Measurements from ENCODE around the gene CAMP. TPM values are rescaled to one million over a fixed set of nuclear protein-coding genes. Genes with fewer than 3 reads are reported as not detected.

CAMP gene
- total and polyA plus RNA-seq, 2 of the 13 experiments (the other 11 are each of a cell fraction or from before 2014, with no cell fraction given), result not detected

DNA sequence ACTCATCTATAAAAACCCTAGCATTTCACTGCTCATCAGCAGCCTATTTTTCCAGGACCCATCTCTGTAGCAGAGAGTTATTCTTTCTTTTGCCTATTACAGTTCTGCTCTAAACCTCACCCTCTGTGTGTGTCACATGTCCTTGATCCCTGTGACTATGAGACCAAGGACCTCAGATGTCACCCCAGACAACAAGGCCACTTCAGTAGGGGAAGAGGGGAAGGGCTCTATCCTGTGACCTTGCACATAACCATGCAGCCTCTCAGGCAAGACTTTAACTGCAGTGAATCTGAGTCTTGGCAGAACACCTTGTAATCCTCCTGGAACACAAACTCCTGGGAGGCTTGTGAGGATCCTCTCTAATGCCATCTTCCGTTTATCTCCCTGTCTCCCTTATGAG, 13.2 kb downstream of the CAMP start (continued):
- no peak for TF ChIP-seq ZFP37 (CRISPR knock-in tag; IDR thresholded peaks at IDR 0.05; ENCODE audit: borderline replicate concordance)
- TF ChIP-seq ZNF724P (CRISPR knock-in tag; IDR thresholded peaks at IDR 0.05; ENCODE audit: borderline replicate concordance), result no peak
- TF ChIP-seq NR2F6 (IDR thresholded peaks at IDR 0.05), result peak; percentile 58
- peak; percentile 70; the same call in 1 of the 2 replicates for TF ChIP-seq NR2F6 (CRISPR knock-in tag; IDR thresholded peaks at IDR 0.05)
- no peak for TF ChIP-seq ZNF282 (IDR thresholded peaks at IDR 0.05; ENCODE audit: partially characterized antibody)
- no peak for TF ChIP-seq ZNF24 (IDR thresholded peaks at IDR 0.05)
- 0 out of 4 replicates have a peak, but pooled peaks of 1 of the 2 experiments have one; percentile 17 for TF ChIP-seq EP300 (IDR thresholded peaks at IDR 0.05; ENCODE audit: low read depth in 2 of 2, low read length in 2 of 2)
- no peak for TF ChIP-seq EP300 (CRISPR knock-in tag; IDR thresholded peaks at IDR 0.05; ENCODE audit: borderline replicate concordance)
- TF ChIP-seq MED13 (CRISPR knock-in tag; IDR thresholded peaks at IDR 0.05), result no peak
- TF ChIP-seq, protein P1, sequence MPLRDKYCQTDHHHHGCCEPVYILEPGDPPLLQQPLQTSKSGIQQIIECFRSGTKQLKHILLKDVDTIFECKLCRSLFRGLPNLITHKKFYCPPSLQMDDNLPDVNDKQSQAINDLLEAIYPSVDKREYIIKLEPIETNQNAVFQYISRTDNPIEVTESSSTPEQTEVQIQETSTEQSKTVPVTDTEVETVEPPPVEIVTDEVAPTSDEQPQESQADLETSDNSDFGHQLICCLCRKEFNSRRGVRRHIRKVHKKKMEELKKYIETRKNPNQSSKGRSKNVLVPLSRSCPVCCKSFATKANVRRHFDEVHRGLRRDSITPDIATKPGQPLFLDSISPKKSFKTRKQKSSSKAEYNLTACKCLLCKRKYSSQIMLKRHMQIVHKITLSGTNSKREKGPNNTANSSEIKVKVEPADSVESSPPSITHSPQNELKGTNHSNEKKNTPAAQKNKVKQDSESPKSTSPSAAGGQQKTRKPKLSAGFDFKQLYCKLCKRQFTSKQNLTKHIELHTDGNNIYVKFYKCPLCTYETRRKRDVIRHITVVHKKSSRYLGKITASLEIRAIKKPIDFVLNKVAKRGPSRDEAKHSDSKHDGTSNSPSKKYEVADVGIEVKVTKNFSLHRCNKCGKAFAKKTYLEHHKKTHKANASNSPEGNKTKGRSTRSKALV (CRISPR knock-in tag; IDR thresholded peaks at IDR 0.05), result no peak
- TF ChIP-seq ZNF616 (CRISPR knock-in tag; IDR thresholded peaks at IDR 0.05; ENCODE audit: low read depth), result no peak
- TF ChIP-seq, protein P2, sequence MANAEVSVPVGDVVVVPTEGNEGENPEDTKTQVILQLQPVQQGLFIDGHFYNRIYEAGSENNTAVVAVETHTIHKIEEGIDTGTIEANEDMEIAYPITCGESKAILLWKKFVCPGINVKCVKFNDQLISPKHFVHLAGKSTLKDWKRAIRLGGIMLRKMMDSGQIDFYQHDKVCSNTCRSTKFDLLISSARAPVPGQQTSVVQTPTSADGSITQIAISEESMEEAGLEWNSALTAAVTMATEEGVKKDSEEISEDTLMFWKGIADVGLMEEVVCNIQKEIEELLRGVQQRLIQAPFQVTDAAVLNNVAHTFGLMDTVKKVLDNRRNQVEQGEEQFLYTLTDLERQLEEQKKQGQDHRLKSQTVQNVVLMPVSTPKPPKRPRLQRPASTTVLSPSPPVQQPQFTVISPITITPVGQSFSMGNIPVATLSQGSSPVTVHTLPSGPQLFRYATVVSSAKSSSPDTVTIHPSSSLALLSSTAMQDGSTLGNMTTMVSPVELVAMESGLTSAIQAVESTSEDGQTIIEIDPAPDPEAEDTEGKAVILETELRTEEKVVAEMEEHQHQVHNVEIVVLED (CRISPR knock-in tag; IDR thresholded peaks at IDR 0.05; ENCODE audit: borderline replicate concordance), result no peak
- no peak for TF ChIP-seq REPIN1 (CRISPR knock-in tag; IDR thresholded peaks at IDR 0.05; ENCODE audit: borderline replicate concordance, low read depth)
- no peak for TF ChIP-seq ZNF749 (CRISPR knock-in tag; IDR thresholded peaks at IDR 0.05; ENCODE audit: borderline replicate concordance)
- no peak for TF ChIP-seq CHD2 (IDR thresholded peaks at IDR 0.05; ENCODE audit: low read depth, low read length)
- no peak; the same call in 1 of the 2 replicates for TF ChIP-seq PPARG (CRISPR knock-in tag; conservative IDR thresholded peaks at IDR 0.05)
- TF ChIP-seq KLF6 (CRISPR knock-in tag; IDR thresholded peaks at IDR 0.05), result no peak
- TF ChIP-seq FOXO1 (CRISPR knock-in tag; IDR thresholded peaks at IDR 0.05), result peak; percentile 52; the same call in 1 of the 2 replicates

Measured in HepG2 (cell line).